ENCODE measurements around the gene SH3PXD2B.
A peak's percentile ranks its signal among the peaks of the same experiment; 100 is the strongest.

Gene SH3PXD2B

GRCh38 chr5:172453206-172453985 lies 929 bp downstream of the SH3PXD2B start:
- DNase-seq: no peak

GRCh38 chr5:172452398-172453205 lies 1.7 kb downstream of the SH3PXD2B start:
- DNase-seq: no peak

- DNase-seq: no peak
Measured at GRCh38 chr5:172451771-172452197, 2.5 kb downstream of the SH3PXD2B start.

GRCh38 chr5:172450861-172451695 lies 3.2 kb downstream of the SH3PXD2B start:
- peak in 2 of 5 donors; percentile 18 for DNase-seq

- no peak for DNase-seq
Measured at GRCh38 chr5:172450453-172450852, 3.9 kb downstream of the SH3PXD2B start.

GRCh38 chr5:172448999-172449398 lies 5.3 kb downstream of the SH3PXD2B start:
- no peak for DNase-seq

- no peak for DNase-seq
Measured at GRCh38 chr5:172447646-172448365, 6.5 kb downstream of the SH3PXD2B start.

- DNase-seq: no peak
Measured at GRCh38 chr5:172446336-172447051, 7.8 kb downstream of the SH3PXD2B start.

GRCh38 chr5:172445866-172446265 lies 8.5 kb downstream of the SH3PXD2B start:
- no peak for DNase-seq

- no peak for DNase-seq
Measured at GRCh38 chr5:172444626-172445365, 9.5 kb downstream of the SH3PXD2B start.

GRCh38 chr5:172444110-172444510 lies 10.2 kb downstream of the SH3PXD2B start:
- DNase-seq: no peak

- peak in 1 of 5 donors; percentile 26 for DNase-seq
Measured at GRCh38 chr5:172443441-172444109, 10.8 kb downstream of the SH3PXD2B start.

- DNase-seq: no peak
Measured at GRCh38 chr5:172442592-172442991, 11.7 kb downstream of the SH3PXD2B start.

GRCh38 chr5:172441262-172441751 lies 13.0 kb downstream of the SH3PXD2B start:
- DNase-seq: no peak

GRCh38 chr5:172440486-172440885 lies 13.8 kb downstream of the SH3PXD2B start:
- no peak for DNase-seq

- no peak for DNase-seq
Measured at GRCh38 chr5:172439785-172440477, 14.4 kb downstream of the SH3PXD2B start.

- no peak for DNase-seq
Measured at GRCh38 chr5:172438319-172438668, 16.0 kb downstream of the SH3PXD2B start.

GRCh38 chr5:172437445-172438318 lies 16.6 kb downstream of the SH3PXD2B start:
- no peak for DNase-seq

Measured in T-helper 1 cell (primary cell).